Measurements from ENCODE around the gene PLPP4.

The PLPP4 gene

GRCh38 chr10:120493411-120494312, 36.6 kb downstream of the PLPP4 start:
- no peak for TF ChIP-seq REST (IDR thresholded peaks at IDR 0.05; ENCODE audit: insufficient read depth in 1 of 2, low read depth in 2 of 2, low read length in 2 of 2)

- TF ChIP-seq POLR2AphosphoS5 (IDR thresholded peaks at IDR 0.05; ENCODE audit: low read depth, low read length): no peak
- no peak for TF ChIP-seq TAF1 (IDR thresholded peaks at IDR 0.05; ENCODE audit: borderline replicate concordance, insufficient read depth, low read length)
- TF ChIP-seq FOXP2 (optimal IDR thresholded peaks at IDR 0.05; ENCODE audit: borderline replicate concordance, extremely low read depth, extremely low read length, insufficient read depth): no peak
- TF ChIP-seq SIN3A (IDR thresholded peaks at IDR 0.05; ENCODE audit: borderline replicate concordance, insufficient read depth, low read length): no peak
- TF ChIP-seq REST (IDR thresholded peaks at IDR 0.05; ENCODE audit: insufficient read depth in 1 of 2, low read depth in 2 of 2, low read length in 2 of 2): no peak
These were observed 37.3 kb downstream of the PLPP4 start for GRCh38 chr10:120494313-120494710.

- TF ChIP-seq REST (IDR thresholded peaks at IDR 0.05; ENCODE audit: insufficient read depth in 1 of 2, low read depth in 2 of 2, low read length in 2 of 2) (no peak), FOXP2 (optimal IDR thresholded peaks at IDR 0.05; ENCODE audit: borderline replicate concordance, extremely low read depth, extremely low read length, insufficient read depth) (no peak), POLR2AphosphoS5 (IDR thresholded peaks at IDR 0.05; ENCODE audit: low read depth, low read length) (no peak), TAF1 (IDR thresholded peaks at IDR 0.05; ENCODE audit: borderline replicate concordance, insufficient read depth, low read length) (no peak), SIN3A (IDR thresholded peaks at IDR 0.05; ENCODE audit: borderline replicate concordance, insufficient read depth, low read length) (no peak)
These were observed 38.4 kb downstream of the PLPP4 start for GRCh38 chr10:120495226-120496009.

- no peak for TF ChIP-seq SIN3A (IDR thresholded peaks at IDR 0.05; ENCODE audit: borderline replicate concordance, insufficient read depth, low read length)
- no peak for TF ChIP-seq FOXP2 (optimal IDR thresholded peaks at IDR 0.05; ENCODE audit: borderline replicate concordance, extremely low read depth, extremely low read length, insufficient read depth)
- no peak for TF ChIP-seq REST (IDR thresholded peaks at IDR 0.05; ENCODE audit: insufficient read depth in 1 of 2, low read depth in 2 of 2, low read length in 2 of 2)
- no peak for TF ChIP-seq POLR2AphosphoS5 (IDR thresholded peaks at IDR 0.05; ENCODE audit: low read depth, low read length)
- no peak for TF ChIP-seq TAF1 (IDR thresholded peaks at IDR 0.05; ENCODE audit: borderline replicate concordance, insufficient read depth, low read length)
These were observed 42.9 kb downstream of the PLPP4 start for GRCh38 chr10:120499883-120500282.

Data from PFSK-1 (cell line).